ENCODE measurements around the gene FGF12.

DNA sequence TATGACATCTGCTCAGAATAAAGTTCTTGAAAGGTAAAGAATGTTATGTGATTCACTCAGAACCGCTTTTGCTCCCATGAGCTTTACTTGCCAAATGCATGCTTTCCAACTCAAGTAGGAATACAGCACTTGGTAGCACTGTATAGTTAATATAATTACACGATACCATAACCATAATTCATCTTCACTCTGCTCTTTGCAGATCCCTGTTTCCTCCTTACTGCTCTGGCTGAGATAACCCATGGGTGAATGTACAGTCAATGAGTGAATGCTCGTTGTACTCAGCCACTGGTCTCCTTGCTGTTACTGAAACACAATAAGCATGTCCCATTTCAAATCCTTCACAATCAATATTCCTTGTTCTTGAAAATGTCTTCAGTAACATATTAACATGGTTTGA lies 550.0 kb downstream of the FGF12 start:
- TF ChIP-seq, protein P1, sequence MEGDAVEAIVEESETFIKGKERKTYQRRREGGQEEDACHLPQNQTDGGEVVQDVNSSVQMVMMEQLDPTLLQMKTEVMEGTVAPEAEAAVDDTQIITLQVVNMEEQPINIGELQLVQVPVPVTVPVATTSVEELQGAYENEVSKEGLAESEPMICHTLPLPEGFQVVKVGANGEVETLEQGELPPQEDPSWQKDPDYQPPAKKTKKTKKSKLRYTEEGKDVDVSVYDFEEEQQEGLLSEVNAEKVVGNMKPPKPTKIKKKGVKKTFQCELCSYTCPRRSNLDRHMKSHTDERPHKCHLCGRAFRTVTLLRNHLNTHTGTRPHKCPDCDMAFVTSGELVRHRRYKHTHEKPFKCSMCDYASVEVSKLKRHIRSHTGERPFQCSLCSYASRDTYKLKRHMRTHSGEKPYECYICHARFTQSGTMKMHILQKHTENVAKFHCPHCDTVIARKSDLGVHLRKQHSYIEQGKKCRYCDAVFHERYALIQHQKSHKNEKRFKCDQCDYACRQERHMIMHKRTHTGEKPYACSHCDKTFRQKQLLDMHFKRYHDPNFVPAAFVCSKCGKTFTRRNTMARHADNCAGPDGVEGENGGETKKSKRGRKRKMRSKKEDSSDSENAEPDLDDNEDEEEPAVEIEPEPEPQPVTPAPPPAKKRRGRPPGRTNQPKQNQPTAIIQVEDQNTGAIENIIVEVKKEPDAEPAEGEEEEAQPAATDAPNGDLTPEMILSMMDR (IDR thresholded peaks at IDR 0.05; ENCODE audit: low read depth, low read length), result no peak
- no peak for TF ChIP-seq EZH2phosphoT487 (IDR thresholded peaks at IDR 0.05; ENCODE audit: low read depth)

Data from OCI-LY3 (cell line).